ENCODE data around the gene NTMT1. TPM values are rescaled to one million over a fixed set of nuclear protein-coding genes. Genes with fewer than 3 reads are reported as not detected.
A peak's percentile ranks its signal among the peaks of the same experiment; 100 is the strongest.

NTMT1 gene
- total and polyA plus RNA-seq, 8 donors, result 19.5 to 35.4 (median 24.7) TPM

GRCh38 chr9:129602598-129603415 lies 23.2 kb upstream of the NTMT1 start:
- intact Hi-C loops (cut with DNase I), result loop anchor here in 1 of 2 donors (10.0 kb wide), 1 partner anchor 58 kb away; no protein-coding TSS in a partner anchor
- Histone ChIP-seq H3K36me3 (no peaks in the 10 kb centered on the region), H3K27ac (no peak overlapping the region), H3K27me3 (peaks cover 0 to 3% of the 10 kb centered on the region in 2 donors), H3K4me3 (no peak overlapping the region), H3K9me3 (no peaks in the 10 kb centered on the region), H3K4me1 (peaks cover 6 to 29% of the 10 kb centered on the region in 2 donors)
- peak in 1 of 4 donors; percentile 55 for DNase-seq
- no peak for ATAC-seq
- no peak for TF ChIP-seq CTCF (IDR thresholded peaks at IDR 0.05)

GRCh38 chr9:129604056-129604765 lies 21.8 kb upstream of the NTMT1 start:
- Histone ChIP-seq H3K4me1 (peaks cover 7 to 33% of the 10 kb centered on the region in 2 donors), H3K36me3 (no peaks in the 10 kb centered on the region), H3K27ac (no peak overlapping the region), H3K9me3 (no peaks in the 10 kb centered on the region), H3K4me3 (no peak overlapping the region), H3K27me3 (no peaks in the 10 kb centered on the region)
- TF ChIP-seq CTCF (IDR thresholded peaks at IDR 0.05), result no peak
- intact Hi-C loops (cut with DNase I), result loop anchor here in 1 of 2 donors (10.0 kb wide), 1 partner anchor 59 kb away; no protein-coding TSS in a partner anchor
- ATAC-seq (no peak), DNase-seq (peak in 1 of 4 donors; percentile 69)

- DNase-seq, result peak in 1 of 4 donors; percentile 24
- H3K4me1 ChIP-seq, result peaks cover 7 to 39% of the 10 kb centered on the region in 2 donors
- intact Hi-C loops (cut with DNase I), result loop anchor here (5.0 to 10.0 kb wide), 2 partner anchors 60 to 107 kb away; no protein-coding TSS in a partner anchor
- H3K27ac ChIP-seq, result no peak overlapping the region
- ATAC-seq, result no peak
- no peak for TF ChIP-seq CTCF (IDR thresholded peaks at IDR 0.05)
- H3K4me3 ChIP-seq, result no peak overlapping the region
- no peaks in the 10 kb centered on the region for H3K9me3 ChIP-seq
- H3K27me3 ChIP-seq, result no peaks in the 10 kb centered on the region
- H3K36me3 ChIP-seq, result no peaks in the 10 kb centered on the region
Observed at GRCh38 chr9:129604766-129605163, 21.2 kb upstream of the NTMT1 start.

GRCh38 chr9:129606161-129607026 lies 19.6 kb upstream of the NTMT1 start:
- H3K36me3 ChIP-seq, result no peaks in the 10 kb centered on the region
- no peak for TF ChIP-seq CTCF (IDR thresholded peaks at IDR 0.05)
- ATAC-seq (no peak), DNase-seq (no peak)
- intact Hi-C loops (cut with DNase I), result loop anchor here (5.0 to 10.0 kb wide), 2 partner anchors 62 to 109 kb away; no protein-coding TSS in a partner anchor
- no peaks in the 10 kb centered on the region for H3K9me3 ChIP-seq
- no peaks in the 10 kb centered on the region for H3K27me3 ChIP-seq
- H3K4me3 ChIP-seq, result no peak overlapping the region
- peaks cover 15 to 43% of the 10 kb centered on the region in 2 donors for H3K4me1 ChIP-seq
- H3K27ac ChIP-seq, result peak overlapping the region; percentile 36 to 85

Data from left lung (tissue), 10 donors.